Measurements from ENCODE around the gene RNF138. TPM values are rescaled to one million over a fixed set of nuclear protein-coding genes. Genes with fewer than 3 reads are reported as not detected.

RNF138 gene
- total RNA-seq (35.8 and 41.1 TPM in 2 replicates), polyA plus RNA-seq (13.1 and 18.5 TPM in 2 replicates)

GRCh38 chr18:32091724-32092421 lies at the start of gene RNF138:
RNF138 (plus strand) TSS chr18:32091874; CDS start chr18:32092777, 903 bp downstream.
- H3K9me2 ChIP-seq (replicated peaks; ENCODE audit: insufficient read depth), result no peaks in the 10 kb centered on the region
- H3K79me2 ChIP-seq, result peaks cover 39% of the 10 kb centered on the region
- TF ChIP-seq EZH2 (IDR thresholded peaks at IDR 0.05; ENCODE audit: borderline replicate concordance) (no peak), CTCF (IDR thresholded peaks at IDR 0.05; ENCODE audit: poor library complexity) (no peak), EZH2phosphoT487 (IDR thresholded peaks at IDR 0.05; ENCODE audit: low read depth, severe bottlenecking, unreplicated experiment) (no peak)
- H3K27ac ChIP-seq, result peak within 1 kb of the TSS; percentile 100
- no peaks in the 10 kb centered on the region for H3K36me3 ChIP-seq (replicated peaks; ENCODE audit: insufficient read depth, low read depth)
- DNase-seq (ENCODE audit: low spot score), result peak; percentile 94
- H2AFZ ChIP-seq, result peak within 1 kb of the TSS; percentile 86
- H4K20me1 ChIP-seq (ENCODE audit: insufficient read depth, poor library complexity, severe bottlenecking), result peaks cover 17% of the 10 kb centered on the region
- H3K9me3 ChIP-seq (ENCODE audit: low read depth), result no peaks in the 10 kb centered on the region
- H3K27me3 ChIP-seq, result no peaks in the 10 kb centered on the region
- no peaks in the 10 kb centered on the region for H3K4me1 ChIP-seq (ENCODE audit: insufficient read depth)
- peak within 1 kb of the TSS; percentile 79 for H3K4me3 ChIP-seq
- peak within 1 kb of the TSS; percentile 87 for H3K4me2 ChIP-seq
- WGBS (ENCODE audit: low lambda C conversion rate, missing lambda C conversion rate), result under 1% methylated on average over 51 of the region's 75 CpGs

- H4K20me1 ChIP-seq (ENCODE audit: insufficient read depth, poor library complexity, severe bottlenecking), result no peaks in the 10 kb centered on the region
- no peaks in the 10 kb centered on the region for H3K9me2 ChIP-seq (replicated peaks; ENCODE audit: insufficient read depth)
- no peaks in the 10 kb centered on the region for H3K9me3 ChIP-seq (ENCODE audit: low read depth)
- H3K4me2 ChIP-seq, result no peak overlapping the region
- no peak overlapping the region for H3K27ac ChIP-seq
- peaks cover 3% of the 10 kb centered on the region for H3K4me1 ChIP-seq (ENCODE audit: insufficient read depth)
- TF ChIP-seq CTCF (IDR thresholded peaks at IDR 0.05; ENCODE audit: poor library complexity), result no peak
- no peak for TF ChIP-seq EZH2phosphoT487 (IDR thresholded peaks at IDR 0.05; ENCODE audit: low read depth, severe bottlenecking, unreplicated experiment)
- no peak for TF ChIP-seq EZH2 (IDR thresholded peaks at IDR 0.05; ENCODE audit: borderline replicate concordance)
- DNase-seq (ENCODE audit: low spot score), result no peak
- H3K79me2 ChIP-seq, result no peaks in the 10 kb centered on the region
- H2AFZ ChIP-seq, result no peak overlapping the region
- H3K4me3 ChIP-seq, result no peak overlapping the region
- H3K27me3 ChIP-seq, result no peaks in the 10 kb centered on the region
- no peaks in the 10 kb centered on the region for H3K36me3 ChIP-seq (replicated peaks; ENCODE audit: insufficient read depth, low read depth)
Measured at GRCh38 chr18:32042337-32042736, 49.3 kb upstream of the RNF138 start.

- 84% methylated on average over 4 of the region's 4 CpGs for WGBS (ENCODE audit: low lambda C conversion rate, missing lambda C conversion rate)
- Histone ChIP-seq H3K36me3 (replicated peaks; ENCODE audit: insufficient read depth, low read depth) (no peaks in the 10 kb centered on the region), H3K27me3 (no peaks in the 10 kb centered on the region), H3K9me2 (replicated peaks; ENCODE audit: insufficient read depth) (no peaks in the 10 kb centered on the region), H2AFZ (no peak overlapping the region), H3K9me3 (ENCODE audit: low read depth) (no peaks in the 10 kb centered on the region), H3K4me2 (no peak overlapping the region), H3K27ac (peak overlapping the region; percentile 48), H3K79me2 (no peaks in the 10 kb centered on the region), H3K4me1 (ENCODE audit: insufficient read depth) (no peaks in the 10 kb centered on the region), H3K4me3 (no peak overlapping the region), H4K20me1 (ENCODE audit: insufficient read depth, poor library complexity, severe bottlenecking) (no peaks in the 10 kb centered on the region)
- no peak for TF ChIP-seq EZH2 (IDR thresholded peaks at IDR 0.05; ENCODE audit: borderline replicate concordance)
- no peak for TF ChIP-seq EZH2phosphoT487 (IDR thresholded peaks at IDR 0.05; ENCODE audit: low read depth, severe bottlenecking, unreplicated experiment)
- TF ChIP-seq CTCF (IDR thresholded peaks at IDR 0.05; ENCODE audit: poor library complexity), result no peak
- DNase-seq (ENCODE audit: low spot score), result peak; percentile 25
Measured at GRCh38 chr18:32048507-32049091, 43.1 kb upstream of the RNF138 start.
